ENCODE results near the gene SH2D4B. TPM values are rescaled to one million over a fixed set of nuclear protein-coding genes. Genes with fewer than 3 reads are reported as not detected.

Gene SH2D4B
- total RNA-seq, 1 experiment from 2014 or later, result 0.24 TPM

DNA sequence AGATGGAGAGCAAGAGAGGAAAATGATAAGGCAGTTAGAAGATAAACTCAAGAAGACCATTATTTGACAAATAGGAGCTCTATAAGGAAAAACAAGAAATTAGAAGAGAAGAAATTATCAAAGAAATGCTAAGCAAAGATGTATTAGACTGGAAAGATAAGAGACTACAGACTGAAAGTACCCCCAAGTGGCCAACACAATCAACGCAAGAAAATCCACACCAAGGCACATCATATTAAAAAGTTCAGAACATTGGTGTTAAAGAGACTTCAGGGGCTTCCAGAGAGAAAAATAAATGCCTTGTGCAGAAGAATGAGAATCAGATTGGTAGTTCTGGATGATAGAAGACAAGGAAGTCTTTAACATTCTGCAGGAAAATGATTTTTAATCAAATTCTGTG, 46.0 kb downstream of the SH2D4B start:
- no peak overlapping the region for H2AFZ ChIP-seq
- H3K9me3 ChIP-seq (ENCODE audit: insufficient read depth, low read depth), result no peaks in the 10 kb centered on the region
- TF ChIP-seq, protein P1, sequence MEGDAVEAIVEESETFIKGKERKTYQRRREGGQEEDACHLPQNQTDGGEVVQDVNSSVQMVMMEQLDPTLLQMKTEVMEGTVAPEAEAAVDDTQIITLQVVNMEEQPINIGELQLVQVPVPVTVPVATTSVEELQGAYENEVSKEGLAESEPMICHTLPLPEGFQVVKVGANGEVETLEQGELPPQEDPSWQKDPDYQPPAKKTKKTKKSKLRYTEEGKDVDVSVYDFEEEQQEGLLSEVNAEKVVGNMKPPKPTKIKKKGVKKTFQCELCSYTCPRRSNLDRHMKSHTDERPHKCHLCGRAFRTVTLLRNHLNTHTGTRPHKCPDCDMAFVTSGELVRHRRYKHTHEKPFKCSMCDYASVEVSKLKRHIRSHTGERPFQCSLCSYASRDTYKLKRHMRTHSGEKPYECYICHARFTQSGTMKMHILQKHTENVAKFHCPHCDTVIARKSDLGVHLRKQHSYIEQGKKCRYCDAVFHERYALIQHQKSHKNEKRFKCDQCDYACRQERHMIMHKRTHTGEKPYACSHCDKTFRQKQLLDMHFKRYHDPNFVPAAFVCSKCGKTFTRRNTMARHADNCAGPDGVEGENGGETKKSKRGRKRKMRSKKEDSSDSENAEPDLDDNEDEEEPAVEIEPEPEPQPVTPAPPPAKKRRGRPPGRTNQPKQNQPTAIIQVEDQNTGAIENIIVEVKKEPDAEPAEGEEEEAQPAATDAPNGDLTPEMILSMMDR (conservative IDR thresholded peaks at IDR 0.05), result no peak
- no peak for TF ChIP-seq EZH2 (IDR thresholded peaks at IDR 0.05; ENCODE audit: low read depth)
- H3K79me2 ChIP-seq (ENCODE audit: low read depth), result no peaks in the 10 kb centered on the region
- no peak overlapping the region for H3K4me3 ChIP-seq
- H3K9me2 ChIP-seq (ENCODE audit: insufficient read depth), result no peaks in the 10 kb centered on the region
- no peaks in the 10 kb centered on the region for H3K4me1 ChIP-seq (replicated peaks; ENCODE audit: insufficient read depth)
- CTCF ChIA-PET, result no interaction called here
- no peaks in the 10 kb centered on the region for H4K20me1 ChIP-seq (ENCODE audit: insufficient read depth)
- intact Hi-C loops (cut with micrococcal nuclease; ENCODE audit: unreplicated experiment), result no loop called here
- POLR2A ChIA-PET (ENCODE audit: unreplicated experiment), result no interaction called here
- H3F3A ChIP-seq (ENCODE audit: insufficient read depth, low read depth), result no peaks in the 10 kb centered on the region
- BruUV-seq (replicated peaks), result no TSS peak
- H3K27ac ChIP-seq, result no peak overlapping the region
- no peak overlapping the region for H3K4me2 ChIP-seq
- peaks cover 39% of the 10 kb centered on the region; the same call in 1 of the 2 replicates for H3K27me3 ChIP-seq (ENCODE audit: insufficient read depth, low read depth)
- DNase-seq, result no peak
- no peaks in the 10 kb centered on the region for H3K36me3 ChIP-seq (ENCODE audit: low read depth)

DNA sequence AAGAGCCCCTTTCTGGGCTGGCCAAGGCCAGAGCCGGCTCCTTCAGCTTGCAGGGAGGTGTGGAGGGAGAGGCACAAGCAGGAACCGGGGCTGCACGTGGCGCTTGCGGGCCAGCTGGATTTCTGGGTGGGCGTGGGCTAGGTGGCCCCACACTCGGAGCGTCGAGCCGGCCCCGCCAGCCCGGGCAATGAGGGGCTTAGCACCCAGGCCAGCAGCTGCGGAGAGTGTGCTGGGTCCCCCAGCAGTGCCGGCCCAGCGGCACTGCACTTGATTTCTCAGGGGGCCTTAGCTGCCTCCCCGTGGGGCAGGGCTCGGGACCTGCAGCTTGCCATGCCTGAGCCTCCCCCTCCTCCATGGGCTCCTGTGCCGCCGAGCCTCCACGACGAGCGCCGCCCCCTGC, 48.1 kb downstream of the SH2D4B start:
- no peaks in the 10 kb centered on the region for H3K9me2 ChIP-seq (ENCODE audit: insufficient read depth)
- H3K27me3 ChIP-seq (ENCODE audit: insufficient read depth, low read depth), result peaks cover 34% of the 10 kb centered on the region; the same call in 1 of the 2 replicates
- intact Hi-C loops (cut with micrococcal nuclease; ENCODE audit: unreplicated experiment), result no loop called here
- H3K79me2 ChIP-seq (ENCODE audit: low read depth), result no peaks in the 10 kb centered on the region
- TF ChIP-seq EZH2 (IDR thresholded peaks at IDR 0.05; ENCODE audit: low read depth), result no peak
- TF ChIP-seq, protein P1 (conservative IDR thresholded peaks at IDR 0.05), result no peak
- ChIA-PET CTCF (no interaction called here), POLR2A (ENCODE audit: unreplicated experiment) (no interaction called here)
- no peaks in the 10 kb centered on the region for H3K36me3 ChIP-seq (ENCODE audit: low read depth)
- H3K4me1 ChIP-seq (replicated peaks; ENCODE audit: insufficient read depth), result no peaks in the 10 kb centered on the region
- no peaks in the 10 kb centered on the region for H3F3A ChIP-seq (ENCODE audit: insufficient read depth, low read depth)
- no TSS peak for BruUV-seq (replicated peaks)
- no peaks in the 10 kb centered on the region for H4K20me1 ChIP-seq (ENCODE audit: insufficient read depth)
- no peaks in the 10 kb centered on the region for H3K9me3 ChIP-seq (ENCODE audit: insufficient read depth, low read depth)
- no peak for DNase-seq
- no peak overlapping the region for H3K4me2 ChIP-seq
- H2AFZ ChIP-seq, result no peak overlapping the region
- no peak overlapping the region for H3K4me3 ChIP-seq
- no peak overlapping the region for H3K27ac ChIP-seq

DNA sequence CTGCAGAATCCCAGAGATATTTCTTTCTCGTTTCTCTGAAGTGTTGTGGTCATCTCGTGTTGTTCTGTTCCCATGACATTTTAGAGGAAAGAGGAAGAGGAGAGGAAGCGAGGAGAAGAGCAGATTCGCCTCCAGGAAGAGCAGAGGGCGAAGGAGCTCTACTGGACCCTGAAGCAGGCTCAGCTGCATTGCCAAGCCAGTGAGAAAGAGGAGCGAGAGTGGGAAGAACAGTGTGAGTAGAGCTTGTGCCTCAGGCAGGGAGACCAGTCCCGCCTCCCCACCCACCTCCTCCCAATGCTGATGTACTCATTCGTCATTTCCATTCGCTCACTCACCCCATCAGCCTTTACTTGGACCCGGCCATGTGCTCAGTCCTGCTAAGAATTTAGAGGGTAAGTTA, 50.8 kb downstream of the SH2D4B start:
- intact Hi-C loops (cut with micrococcal nuclease; ENCODE audit: unreplicated experiment), result no loop called here

More for the DNA sequence above, 50.8 kb downstream of the SH2D4B start:
- Histone ChIP-seq H3K36me3 (ENCODE audit: low read depth) (no peaks in the 10 kb centered on the region), H3K27ac (no peak overlapping the region), H3F3A (ENCODE audit: insufficient read depth, low read depth) (no peaks in the 10 kb centered on the region), H3K9me3 (ENCODE audit: insufficient read depth, low read depth) (no peaks in the 10 kb centered on the region), H3K4me2 (no peak overlapping the region), H3K9me2 (ENCODE audit: insufficient read depth) (no peaks in the 10 kb centered on the region), H3K27me3 (ENCODE audit: insufficient read depth, low read depth) (peaks cover 21% of the 10 kb centered on the region; the same call in 1 of the 2 replicates), H3K4me1 (replicated peaks; ENCODE audit: insufficient read depth) (no peaks in the 10 kb centered on the region), H4K20me1 (ENCODE audit: insufficient read depth) (no peaks in the 10 kb centered on the region), H3K79me2 (ENCODE audit: low read depth) (no peaks in the 10 kb centered on the region), H3K4me3 (no peak overlapping the region), H2AFZ (no peak overlapping the region)
- TF ChIP-seq, protein P1 (conservative IDR thresholded peaks at IDR 0.05), result no peak
- no peak for TF ChIP-seq EZH2 (IDR thresholded peaks at IDR 0.05; ENCODE audit: low read depth)
- CTCF ChIA-PET, result no interaction called here
- POLR2A ChIA-PET (ENCODE audit: unreplicated experiment), result no interaction called here
- no TSS peak for BruUV-seq (replicated peaks)
- no peak for DNase-seq

All from PC-9 (cell line).